ENCODE data around the gene ZNF32. TPM values are rescaled to one million over a fixed set of nuclear protein-coding genes. Genes with fewer than 3 reads are reported as not detected.
A peak's percentile ranks its signal among the peaks of the same experiment; 100 is the strongest.

The ZNF32 gene
- total RNA-seq, 1 donor from 2014 or later, result 45.1 TPM

DNA sequence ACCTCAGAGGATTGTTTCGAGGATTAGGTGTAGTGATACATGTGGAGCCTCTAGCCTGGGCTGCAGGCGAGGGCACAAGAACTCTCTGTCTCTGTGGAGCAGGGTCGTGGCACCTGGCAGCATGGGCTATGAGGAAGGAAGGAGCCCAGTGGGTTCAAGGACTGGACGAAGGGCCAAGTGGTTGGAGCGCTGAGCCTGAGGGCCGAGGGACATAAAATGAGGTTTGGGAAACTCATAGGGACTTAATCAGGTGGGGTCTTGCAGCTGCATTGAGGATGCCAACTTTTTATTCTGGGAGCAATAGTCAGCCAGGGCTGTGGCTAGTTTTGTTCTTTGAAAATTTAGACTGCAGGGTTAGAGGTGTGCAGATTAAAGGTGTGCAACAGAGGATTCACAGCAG, 33.0 kb upstream of the ZNF32 start:
- TF ChIP-seq, protein P1, sequence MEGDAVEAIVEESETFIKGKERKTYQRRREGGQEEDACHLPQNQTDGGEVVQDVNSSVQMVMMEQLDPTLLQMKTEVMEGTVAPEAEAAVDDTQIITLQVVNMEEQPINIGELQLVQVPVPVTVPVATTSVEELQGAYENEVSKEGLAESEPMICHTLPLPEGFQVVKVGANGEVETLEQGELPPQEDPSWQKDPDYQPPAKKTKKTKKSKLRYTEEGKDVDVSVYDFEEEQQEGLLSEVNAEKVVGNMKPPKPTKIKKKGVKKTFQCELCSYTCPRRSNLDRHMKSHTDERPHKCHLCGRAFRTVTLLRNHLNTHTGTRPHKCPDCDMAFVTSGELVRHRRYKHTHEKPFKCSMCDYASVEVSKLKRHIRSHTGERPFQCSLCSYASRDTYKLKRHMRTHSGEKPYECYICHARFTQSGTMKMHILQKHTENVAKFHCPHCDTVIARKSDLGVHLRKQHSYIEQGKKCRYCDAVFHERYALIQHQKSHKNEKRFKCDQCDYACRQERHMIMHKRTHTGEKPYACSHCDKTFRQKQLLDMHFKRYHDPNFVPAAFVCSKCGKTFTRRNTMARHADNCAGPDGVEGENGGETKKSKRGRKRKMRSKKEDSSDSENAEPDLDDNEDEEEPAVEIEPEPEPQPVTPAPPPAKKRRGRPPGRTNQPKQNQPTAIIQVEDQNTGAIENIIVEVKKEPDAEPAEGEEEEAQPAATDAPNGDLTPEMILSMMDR (IDR thresholded peaks at IDR 0.05; ENCODE audit: borderline replicate concordance), result no peak
- peaks cover 30% of the 10 kb centered on the region for H3K4me1 ChIP-seq
- no peaks in the 10 kb centered on the region for H3K27me3 ChIP-seq (ENCODE audit: low read depth)
- no peak overlapping the region for H3K27ac ChIP-seq (replicated peaks)
- no peak for DNase-seq
- no peak overlapping the region for H3K4me3 ChIP-seq
- no peaks in the 10 kb centered on the region for H3K9me3 ChIP-seq (replicated peaks)
- intact Hi-C loops (cut with micrococcal nuclease), result loop anchor here (10.0 kb wide), 1 partner anchor 633 kb away; no protein-coding TSS in a partner anchor
- no peaks in the 10 kb centered on the region for H3K36me3 ChIP-seq

DNA sequence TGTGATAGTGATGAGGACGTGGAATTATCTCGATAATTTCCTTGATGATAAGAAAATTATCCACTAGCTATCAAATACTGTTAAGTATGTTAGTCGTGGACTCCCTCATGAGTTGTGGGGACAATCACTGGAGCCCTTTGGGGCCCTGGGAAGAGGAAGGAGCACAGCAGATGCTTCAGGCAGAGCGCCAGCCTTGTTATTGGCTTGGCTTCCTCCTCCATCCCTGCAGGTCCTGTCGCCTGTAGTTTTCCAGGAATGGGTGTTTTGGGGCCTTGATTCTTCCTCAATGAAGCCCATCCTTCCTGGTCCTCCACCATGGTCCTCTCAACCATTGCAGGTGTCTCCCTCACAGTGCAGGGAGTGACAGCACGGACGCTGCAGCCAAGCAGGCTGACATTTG, 32.5 kb upstream of the ZNF32 start:
- intact Hi-C loops (cut with micrococcal nuclease), result loop anchor here (10.0 kb wide), 1 partner anchor 634 kb away; no protein-coding TSS in a partner anchor
- no peaks in the 10 kb centered on the region for H3K36me3 ChIP-seq
- H3K4me1 ChIP-seq, result peaks cover 27% of the 10 kb centered on the region
- TF ChIP-seq, protein P1 (IDR thresholded peaks at IDR 0.05; ENCODE audit: borderline replicate concordance), result no peak
- H3K27ac ChIP-seq (replicated peaks), result no peak overlapping the region
- DNase-seq, result no peak
- H3K27me3 ChIP-seq (ENCODE audit: low read depth), result no peaks in the 10 kb centered on the region
- H3K4me3 ChIP-seq, result no peak overlapping the region
- no peaks in the 10 kb centered on the region for H3K9me3 ChIP-seq (replicated peaks)

DNA sequence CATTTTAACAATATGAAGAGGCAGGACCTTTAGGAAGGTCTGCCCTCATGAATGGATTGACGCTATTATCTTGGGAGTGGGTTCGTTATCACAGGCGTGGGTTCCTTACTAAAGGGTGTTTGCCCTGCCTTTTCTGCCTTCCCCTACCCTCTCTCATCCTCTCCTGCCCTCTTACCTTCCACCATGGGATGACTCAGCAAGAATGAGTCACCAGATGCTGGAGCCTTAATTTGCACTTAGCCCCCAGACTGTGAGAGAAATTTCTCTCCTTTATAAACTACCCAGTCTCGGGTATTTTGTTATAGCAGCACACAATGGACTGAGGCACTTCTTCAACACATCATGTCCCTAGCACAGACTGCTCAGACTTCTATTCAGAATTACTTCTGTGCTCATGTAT, 31.4 kb upstream of the ZNF32 start:
- DNase-seq, result no peak
- H3K27ac ChIP-seq (replicated peaks), result no peak overlapping the region

DNA sequence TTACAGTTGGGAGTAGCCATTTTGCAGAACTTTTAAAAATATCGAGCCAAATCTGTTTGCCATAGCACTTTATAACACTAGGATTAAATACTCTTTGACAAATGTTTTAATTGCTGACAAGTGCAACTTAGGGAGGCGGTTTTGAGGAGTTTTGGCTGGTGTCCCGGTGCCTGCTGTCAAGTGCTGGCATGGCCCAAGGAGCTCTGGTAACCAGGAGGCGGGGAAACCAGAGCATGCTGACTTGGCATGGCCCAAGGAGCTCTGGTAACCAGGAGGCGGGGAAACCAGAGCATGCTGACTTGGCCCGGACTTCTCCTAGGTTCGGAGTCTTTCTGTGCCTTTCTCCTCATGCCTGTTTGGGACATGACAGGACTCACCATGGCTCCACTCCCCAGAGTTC, 30.8 kb upstream of the ZNF32 start:
- intact Hi-C loops (cut with micrococcal nuclease), result no loop called here
- TF ChIP-seq, protein P1 (IDR thresholded peaks at IDR 0.05; ENCODE audit: borderline replicate concordance), result no peak
- Histone ChIP-seq H3K36me3 (no peaks in the 10 kb centered on the region), H3K4me1 (peaks cover 16% of the 10 kb centered on the region), H3K4me3 (no peak overlapping the region), H3K9me3 (replicated peaks) (no peaks in the 10 kb centered on the region), H3K27me3 (ENCODE audit: low read depth) (no peaks in the 10 kb centered on the region), H3K27ac (replicated peaks) (no peak overlapping the region)
- peak; percentile 80 for DNase-seq

More for the DNA sequence above, 31.4 kb upstream of the ZNF32 start:
- Histone ChIP-seq H3K4me3 (no peak overlapping the region), H3K9me3 (replicated peaks) (no peaks in the 10 kb centered on the region), H3K4me1 (peaks cover 16% of the 10 kb centered on the region), H3K36me3 (no peaks in the 10 kb centered on the region), H3K27me3 (ENCODE audit: low read depth) (no peaks in the 10 kb centered on the region)
- intact Hi-C loops (cut with micrococcal nuclease), result loop anchor here (10.0 kb wide), 1 partner anchor 635 kb away; no protein-coding TSS in a partner anchor
- TF ChIP-seq, protein P1 (IDR thresholded peaks at IDR 0.05; ENCODE audit: borderline replicate concordance), result no peak

DNA sequence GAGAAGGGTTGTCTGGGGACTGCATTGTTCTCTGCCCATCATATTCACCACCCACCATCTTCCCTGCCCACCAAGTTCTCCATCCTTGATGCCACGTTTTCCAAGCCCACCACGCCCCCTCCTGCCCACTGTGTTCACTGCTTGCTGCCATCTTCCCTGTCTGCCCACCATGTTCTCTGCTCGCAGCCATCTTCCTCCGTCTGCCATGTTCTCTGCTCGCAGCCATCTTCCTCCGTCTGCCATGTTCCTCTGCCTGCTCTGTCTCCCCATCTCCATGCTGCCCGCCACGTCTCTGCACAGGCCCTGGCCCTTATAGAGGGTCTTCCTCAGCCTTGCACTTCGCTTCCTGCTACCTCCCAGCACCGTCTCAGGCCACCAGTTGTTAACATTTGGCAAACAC, 30.0 kb upstream of the ZNF32 start:
- Histone ChIP-seq H3K36me3 (no peaks in the 10 kb centered on the region), H3K4me3 (no peak overlapping the region), H3K27me3 (ENCODE audit: low read depth) (no peaks in the 10 kb centered on the region), H3K4me1 (peaks cover 16% of the 10 kb centered on the region), H3K9me3 (replicated peaks) (no peaks in the 10 kb centered on the region), H3K27ac (replicated peaks) (no peak overlapping the region)
- TF ChIP-seq, protein P1 (IDR thresholded peaks at IDR 0.05; ENCODE audit: borderline replicate concordance), result no peak
- DNase-seq, result no peak
- intact Hi-C loops (cut with micrococcal nuclease), result no loop called here

All from left ventricle myocardium inferior (tissue), 1 donor.